HG02642 (cell line): ENCODE results near the gene ZNF512.
"Not testable (repeated sequence)": the region's sequence is repeated elsewhere in the genome, so short reads cannot be mapped to it uniquely, and the experiment has no call there.

ENCODE experiments used
- ATAC-seq: cut with Tn5 transposase; IDR thresholded peaks from one replicate; pipeline ENCODE4 v1.9.1; 2021; ENCODE audit warnings: mild to moderate bottlenecking; ENCODE audit not compliant: unreplicated experiment, poor library complexity

Gene ZNF512

GRCh38 chr2:27582695-27583389, at the start of gene ZNF512:
Gene ZNF512 (plus strand): TSS chr2:27583042. CDS start chr2:27583113, 71 bp downstream.
- ATAC-seq, result peak; percentile 96

GRCh38 chr2:27537287-27537686, 45.6 kb upstream of the ZNF512 start:
- no peak for ATAC-seq

GRCh38 chr2:27538839-27539450, 43.9 kb upstream of the ZNF512 start:
- not testable (repeated sequence) for ATAC-seq

GRCh38 chr2:27539649-27540048, 43.2 kb upstream of the ZNF512 start:
- ATAC-seq, result not testable (repeated sequence)

GRCh38 chr2:27544143-27544821, 38.6 kb upstream of the ZNF512 start:
- no peak for ATAC-seq

- no peak for ATAC-seq
Measured at GRCh38 chr2:27545348-27546141, 37.3 kb upstream of the ZNF512 start.

- ATAC-seq, result no peak
Measured at GRCh38 chr2:27549303-27549702, 33.5 kb upstream of the ZNF512 start.

- ATAC-seq, result no peak
Measured at GRCh38 chr2:27551514-27551913, 31.3 kb upstream of the ZNF512 start.

GRCh38 chr2:27552941-27553340, 29.9 kb upstream of the ZNF512 start:
- ATAC-seq, result no peak

GRCh38 chr2:27554451-27554850, 28.4 kb upstream of the ZNF512 start:
- not testable (repeated sequence) for ATAC-seq

- no peak for ATAC-seq
Measured at GRCh38 chr2:27559228-27559627, 23.6 kb upstream of the ZNF512 start.

- ATAC-seq, result no peak
Measured at GRCh38 chr2:27561060-27561459, 21.8 kb upstream of the ZNF512 start.

- ATAC-seq, result no peak
Measured at GRCh38 chr2:27566628-27567027, 16.2 kb upstream of the ZNF512 start.

- no peak for ATAC-seq
Measured at GRCh38 chr2:27569398-27569797, 13.4 kb upstream of the ZNF512 start.

- no peak for ATAC-seq
Measured at GRCh38 chr2:27571197-27571596, 11.6 kb upstream of the ZNF512 start.

GRCh38 chr2:27571681-27572080, 11.2 kb upstream of the ZNF512 start:
- ATAC-seq, result no peak

GRCh38 chr2:27572439-27572838, 10.4 kb upstream of the ZNF512 start:
- ATAC-seq, result no peak

- ATAC-seq, result no peak
Measured at GRCh38 chr2:27572998-27573429, 9.8 kb upstream of the ZNF512 start.

- no peak for ATAC-seq
Measured at GRCh38 chr2:27573452-27573851, 9.4 kb upstream of the ZNF512 start.

- no peak for ATAC-seq
Measured at GRCh38 chr2:27581417-27582128, 1.3 kb upstream of the ZNF512 start.
